ENCODE data around the gene SCO1. TPM values are rescaled to one million over a fixed set of nuclear protein-coding genes. Genes with fewer than 3 reads are reported as not detected.
"Not testable (repeated sequence)": the region's sequence is repeated elsewhere in the genome, so short reads cannot be mapped to it uniquely, and the experiment has no call there.

SCO1 gene
- 8.4 TPM for total RNA-seq

- DNase-seq = peak; percentile 93
These were observed at the start of gene SCO1, which contains the start of gene ADPRM for GRCh38 chr17:10697092-10698081. SCO1 (minus strand) TSS chr17:10697533; CDS start chr17:10697507, 26 bp downstream. ADPRM (plus strand) TSS chr17:10697594; CDS start chr17:10704927, 7,333 bp downstream.

- no peak for DNase-seq
These were observed 47.9 kb upstream of the SCO1 start for GRCh38 chr17:10745231-10745630.

GRCh38 chr17:10744501-10745000 lies 47.2 kb upstream of the SCO1 start:
- no peak for DNase-seq

GRCh38 chr17:10743316-10744009 lies 46.1 kb upstream of the SCO1 start:
- DNase-seq = no peak

GRCh38 chr17:10742431-10742830 lies 45.1 kb upstream of the SCO1 start:
- DNase-seq = no peak

- no peak for DNase-seq
These were observed 44.2 kb upstream of the SCO1 start for GRCh38 chr17:10741416-10742135.

GRCh38 chr17:10739386-10739785 lies 42.1 kb upstream of the SCO1 start:
- no peak for DNase-seq

- DNase-seq = no peak
These were observed 41.4 kb upstream of the SCO1 start for GRCh38 chr17:10738521-10739258.

- DNase-seq = no peak
These were observed 40.4 kb upstream of the SCO1 start for GRCh38 chr17:10737736-10738135.

GRCh38 chr17:10737168-10737622 lies 39.9 kb upstream of the SCO1 start:
- DNase-seq = peak; percentile 7

- DNase-seq = no peak
These were observed 38.5 kb upstream of the SCO1 start for GRCh38 chr17:10735821-10736220.

- no peak for DNase-seq
These were observed 37.9 kb upstream of the SCO1 start for GRCh38 chr17:10735251-10735650.

GRCh38 chr17:10733666-10734065 lies 36.3 kb upstream of the SCO1 start:
- no peak for DNase-seq

- DNase-seq = not testable (repeated sequence)
These were observed 34.8 kb upstream of the SCO1 start for GRCh38 chr17:10732121-10732520.

- no peak for DNase-seq
These were observed 34.1 kb upstream of the SCO1 start for GRCh38 chr17:10731408-10731879.

GRCh38 chr17:10730247-10730646 lies 32.9 kb upstream of the SCO1 start:
- not testable (repeated sequence) for DNase-seq

- peak; percentile 64 for DNase-seq
These were observed 32.2 kb upstream of the SCO1 start, which contains the start of gene TMEM220 for GRCh38 chr17:10729334-10730193. TMEM220 (minus strand) TSS chr17:10730023; CDS start chr17:10729851, 172 bp downstream.

- DNase-seq = no peak
These were observed 31.1 kb upstream of the SCO1 start for GRCh38 chr17:10728331-10728892.

GRCh38 chr17:10727192-10727591 lies 29.9 kb upstream of the SCO1 start:
- no peak for DNase-seq

GRCh38 chr17:10726196-10726595 lies 28.9 kb upstream of the SCO1 start:
- DNase-seq = no peak
